Measurements from ENCODE around the gene CDKAL1. TPM values are rescaled to one million over a fixed set of nuclear protein-coding genes. Genes with fewer than 3 reads are reported as not detected.

Gene CDKAL1
- total RNA-seq, 1 experiment from 2014 or later = 21.8 TPM

- Histone ChIP-seq H3K4me3 (no peak overlapping the region), H3K9me3 (replicated peaks) (no peaks in the 10 kb centered on the region), H3K27me3 (no peaks in the 10 kb centered on the region), H3K4me1 (no peaks in the 10 kb centered on the region), H3K36me3 (no peaks in the 10 kb centered on the region), H3K27ac (no peak overlapping the region)
- no peak for DNase-seq
Measured at GRCh38 chr6:20681243-20681684, 147.0 kb downstream of the CDKAL1 start.

- no peak overlapping the region for H3K27ac ChIP-seq
- DNase-seq = no peak
- H3K27me3 ChIP-seq = no peaks in the 10 kb centered on the region
- H3K36me3 ChIP-seq = no peaks in the 10 kb centered on the region
- no peaks in the 10 kb centered on the region for H3K9me3 ChIP-seq (replicated peaks)
- no peak overlapping the region for H3K4me3 ChIP-seq
- H3K4me1 ChIP-seq = no peaks in the 10 kb centered on the region; the same call in 1 of the 2 replicates
Measured at GRCh38 chr6:20684474-20684873, 150.2 kb downstream of the CDKAL1 start.

GRCh38 chr6:20686142-20686541 is 151.9 kb downstream of the CDKAL1 start:
- no peak for DNase-seq
- H3K27me3 ChIP-seq = no peaks in the 10 kb centered on the region

GRCh38 chr6:20687494-20687893 is 153.2 kb downstream of the CDKAL1 start:
- no peak for DNase-seq
- Histone ChIP-seq H3K27me3 (no peaks in the 10 kb centered on the region), H3K4me3 (no peak overlapping the region), H3K9me3 (replicated peaks) (no peaks in the 10 kb centered on the region), H3K36me3 (no peaks in the 10 kb centered on the region), H3K27ac (no peak overlapping the region), H3K4me1 (no peaks in the 10 kb centered on the region; the same call in 1 of the 2 replicates)

More at GRCh38 chr6:20686142-20686541, 151.9 kb downstream of the CDKAL1 start:
- H3K9me3 ChIP-seq (replicated peaks) = no peaks in the 10 kb centered on the region
- no peaks in the 10 kb centered on the region for H3K36me3 ChIP-seq
- H3K4me1 ChIP-seq = no peaks in the 10 kb centered on the region; the same call in 1 of the 2 replicates
- H3K27ac ChIP-seq = no peak overlapping the region
- no peak overlapping the region for H3K4me3 ChIP-seq

- DNase-seq = peak in 1 of 2 experiments; percentile 12
- no peak overlapping the region; the same call in 1 of the 2 replicates for H3K27ac ChIP-seq
- no peaks in the 10 kb centered on the region for H3K36me3 ChIP-seq
- H3K9me3 ChIP-seq (replicated peaks) = no peaks in the 10 kb centered on the region
- no peaks in the 10 kb centered on the region for H3K27me3 ChIP-seq
- H3K4me1 ChIP-seq = no peaks in the 10 kb centered on the region; the same call in 1 of the 2 replicates
- H3K4me3 ChIP-seq = no peak overlapping the region
Measured at GRCh38 chr6:20688710-20689500, 154.6 kb downstream of the CDKAL1 start.

- Histone ChIP-seq H3K36me3 (no peaks in the 10 kb centered on the region), H3K27ac (no peak overlapping the region)
Measured at GRCh38 chr6:20691185-20691584, 156.9 kb downstream of the CDKAL1 start.

GRCh38 chr6:20692023-20692422 is 157.8 kb downstream of the CDKAL1 start:
- H3K9me3 ChIP-seq (replicated peaks) = no peaks in the 10 kb centered on the region
- no peaks in the 10 kb centered on the region; the same call in 1 of the 2 replicates for H3K4me1 ChIP-seq
- H3K36me3 ChIP-seq = no peaks in the 10 kb centered on the region
- H3K4me3 ChIP-seq = no peak overlapping the region
- DNase-seq = no peak
- no peak overlapping the region for H3K27ac ChIP-seq
- no peaks in the 10 kb centered on the region for H3K27me3 ChIP-seq

More at GRCh38 chr6:20691185-20691584, 156.9 kb downstream of the CDKAL1 start:
- H3K4me3 ChIP-seq = no peak overlapping the region
- H3K27me3 ChIP-seq = no peaks in the 10 kb centered on the region
- no peaks in the 10 kb centered on the region for H3K9me3 ChIP-seq (replicated peaks)
- no peaks in the 10 kb centered on the region; the same call in 1 of the 2 replicates for H3K4me1 ChIP-seq
- DNase-seq = no peak

- no peak for DNase-seq
- Histone ChIP-seq H3K36me3 (no peaks in the 10 kb centered on the region), H3K27me3 (no peaks in the 10 kb centered on the region), H3K27ac (no peak overlapping the region), H3K4me1 (no peaks in the 10 kb centered on the region; the same call in 1 of the 2 replicates), H3K4me3 (no peak overlapping the region), H3K9me3 (replicated peaks) (no peaks in the 10 kb centered on the region)
Measured at GRCh38 chr6:20693466-20694063, 159.3 kb downstream of the CDKAL1 start.

- Histone ChIP-seq H3K9me3 (replicated peaks) (no peaks in the 10 kb centered on the region), H3K4me1 (peaks cover 20% of the 10 kb centered on the region), H3K27me3 (no peaks in the 10 kb centered on the region), H3K4me3 (no peak overlapping the region), H3K27ac (no peak overlapping the region), H3K36me3 (no peaks in the 10 kb centered on the region)
- no peak for DNase-seq
Measured at GRCh38 chr6:20696676-20697075, 162.4 kb downstream of the CDKAL1 start.

- no peaks in the 10 kb centered on the region for H3K27me3 ChIP-seq
- no peak for DNase-seq
- H3K9me3 ChIP-seq (replicated peaks) = no peaks in the 10 kb centered on the region
- no peak overlapping the region for H3K27ac ChIP-seq
- peaks cover 20% of the 10 kb centered on the region for H3K4me1 ChIP-seq
- H3K4me3 ChIP-seq = no peak overlapping the region
- H3K36me3 ChIP-seq = no peaks in the 10 kb centered on the region
Measured at GRCh38 chr6:20698675-20699074, 164.4 kb downstream of the CDKAL1 start.

GRCh38 chr6:20699402-20699801 is 165.1 kb downstream of the CDKAL1 start:
- H3K27ac ChIP-seq = peak overlapping the region; percentile 61
- no peaks in the 10 kb centered on the region for H3K9me3 ChIP-seq (replicated peaks)
- no peaks in the 10 kb centered on the region for H3K27me3 ChIP-seq
- H3K36me3 ChIP-seq = no peaks in the 10 kb centered on the region
- peaks cover 20% of the 10 kb centered on the region for H3K4me1 ChIP-seq
- DNase-seq = no peak
- no peak overlapping the region for H3K4me3 ChIP-seq

- Histone ChIP-seq H3K9me3 (replicated peaks) (no peaks in the 10 kb centered on the region), H3K27ac (peak overlapping the region; percentile 61), H3K27me3 (no peaks in the 10 kb centered on the region), H3K4me1 (peaks cover 20% of the 10 kb centered on the region), H3K4me3 (no peak overlapping the region), H3K36me3 (no peaks in the 10 kb centered on the region)
- peak; percentile 60 to 82 for DNase-seq
Measured at GRCh38 chr6:20700375-20700774, 166.1 kb downstream of the CDKAL1 start.

- DNase-seq = no peak
- Histone ChIP-seq H3K36me3 (no peaks in the 10 kb centered on the region), H3K4me1 (peaks cover 23% of the 10 kb centered on the region)
Measured at GRCh38 chr6:20702366-20702765, 168.1 kb downstream of the CDKAL1 start.

GRCh38 chr6:20703049-20703448 is 168.8 kb downstream of the CDKAL1 start:
- Histone ChIP-seq H3K4me1 (peaks cover 25% of the 10 kb centered on the region), H3K36me3 (no peaks in the 10 kb centered on the region), H3K9me3 (replicated peaks) (no peaks in the 10 kb centered on the region), H3K27ac (no peak overlapping the region), H3K27me3 (no peaks in the 10 kb centered on the region), H3K4me3 (no peak overlapping the region)
- no peak for DNase-seq

More at GRCh38 chr6:20702366-20702765, 168.1 kb downstream of the CDKAL1 start:
- H3K27me3 ChIP-seq = no peaks in the 10 kb centered on the region
- no peak overlapping the region for H3K27ac ChIP-seq
- H3K4me3 ChIP-seq = no peak overlapping the region
- no peaks in the 10 kb centered on the region for H3K9me3 ChIP-seq (replicated peaks)

- H3K36me3 ChIP-seq = no peaks in the 10 kb centered on the region
- peaks cover 31% of the 10 kb centered on the region for H3K4me1 ChIP-seq
- H3K27me3 ChIP-seq = no peaks in the 10 kb centered on the region
- H3K9me3 ChIP-seq (replicated peaks) = no peaks in the 10 kb centered on the region
- no peak overlapping the region for H3K4me3 ChIP-seq
- no peak for DNase-seq
- H3K27ac ChIP-seq = no peak overlapping the region
Measured at GRCh38 chr6:20704325-20705025, 170.2 kb downstream of the CDKAL1 start.
